ENCODE results near the gene STMN1.

Gene STMN1

DNA sequence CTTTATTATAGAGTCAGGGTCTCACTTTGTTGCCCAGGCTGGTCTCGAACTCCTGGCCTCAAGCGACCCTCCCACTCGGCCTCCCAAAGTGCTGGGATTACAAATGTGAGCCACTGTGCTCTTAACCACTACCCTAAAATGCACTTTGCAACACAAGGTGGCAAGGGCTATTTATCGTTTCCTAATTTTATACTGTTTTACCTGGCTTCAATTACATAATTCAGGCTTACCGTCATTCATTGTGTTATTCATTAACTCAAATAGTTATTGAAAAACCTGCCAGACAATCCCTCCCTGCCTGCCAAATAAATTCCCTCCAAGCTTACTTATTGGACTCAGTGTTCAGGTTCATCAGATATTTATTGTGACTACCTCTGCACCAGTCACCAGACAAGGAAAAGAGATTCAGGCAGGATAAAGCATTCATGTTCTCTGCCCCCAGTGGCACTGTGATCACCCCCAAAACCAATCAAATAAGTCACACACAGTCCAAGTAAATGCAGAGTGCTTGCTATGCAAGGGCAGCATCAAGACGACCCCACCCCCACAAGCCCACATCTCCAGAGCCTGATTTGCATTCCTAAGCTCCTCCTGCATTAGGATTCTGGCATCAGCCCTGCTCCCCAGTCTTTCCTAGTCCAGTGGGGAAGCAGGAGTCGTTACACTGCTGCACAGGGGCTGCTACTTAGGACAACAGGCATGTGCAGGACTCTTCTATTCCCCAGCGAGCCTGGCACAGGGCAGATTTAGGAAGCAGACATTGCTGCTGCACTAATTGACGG lies 38.8 kb downstream of the STMN1 start:
- no peak for DNase-seq

DNA sequence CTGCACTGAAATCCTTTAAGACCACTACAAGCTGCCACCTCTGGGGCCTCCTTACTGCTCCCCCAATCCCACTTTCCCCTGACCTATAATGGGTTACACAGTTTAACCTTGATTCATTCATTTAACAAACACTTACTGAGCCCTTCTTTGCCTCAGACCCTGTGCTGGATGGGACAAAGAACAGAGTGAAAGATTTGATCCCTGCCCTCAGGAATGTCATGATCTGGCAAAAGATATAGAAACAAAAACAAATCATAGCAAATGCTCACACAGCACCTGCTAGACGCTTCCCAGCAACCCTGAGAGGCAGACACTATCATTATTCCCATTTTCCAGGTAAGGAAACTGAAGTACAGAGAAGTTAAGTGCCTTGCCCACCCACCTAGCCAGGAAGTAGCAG lies 39.9 kb downstream of the STMN1 start:
- no peak for DNase-seq

GRCh38 chr1:25864434-25864833 lies 41.8 kb downstream of the STMN1 start:
- DNase-seq = no peak

GRCh38 chr1:25863486-25864262 lies 42.5 kb downstream of the STMN1 start:
- DNase-seq = no peak

DNA sequence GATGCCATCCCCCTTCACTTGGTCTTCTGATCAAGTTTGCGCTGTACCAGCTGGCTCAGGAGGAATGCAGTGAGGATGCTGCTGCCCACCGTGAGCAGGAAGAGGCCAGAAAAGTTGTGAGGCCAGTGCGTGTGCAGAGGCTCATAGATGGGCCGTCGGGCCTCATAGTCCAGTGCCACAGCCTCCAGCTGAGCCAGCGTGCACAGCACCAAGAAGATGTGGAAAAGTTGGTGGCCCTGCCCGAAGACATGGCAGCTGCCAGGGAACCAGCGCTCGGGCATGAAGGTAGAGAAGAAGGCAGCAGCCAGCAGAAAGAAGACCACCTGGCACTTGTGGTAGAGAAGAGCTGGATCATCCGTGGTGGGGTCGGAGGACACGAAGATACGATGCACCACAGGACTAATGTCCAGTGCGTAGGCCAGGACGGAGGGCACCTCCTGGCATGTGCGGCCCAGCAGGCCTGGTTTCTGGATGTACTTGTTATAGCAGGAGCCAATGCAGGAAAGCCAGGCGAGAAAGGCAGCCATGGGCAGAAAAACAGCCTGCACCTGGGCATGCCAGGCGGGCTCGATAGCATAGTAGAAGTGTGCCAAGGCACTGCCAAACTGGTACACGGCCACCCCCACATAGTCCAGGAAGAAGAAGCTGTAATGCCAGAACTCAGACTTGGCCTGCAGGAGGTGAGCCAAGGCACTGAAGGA lies 43.3 kb downstream of the STMN1 start:
- DNase-seq = no peak

- no peak for DNase-seq
These were observed 44.6 kb downstream of the STMN1 start for GRCh38 chr1:25861316-25862286.

DNA sequence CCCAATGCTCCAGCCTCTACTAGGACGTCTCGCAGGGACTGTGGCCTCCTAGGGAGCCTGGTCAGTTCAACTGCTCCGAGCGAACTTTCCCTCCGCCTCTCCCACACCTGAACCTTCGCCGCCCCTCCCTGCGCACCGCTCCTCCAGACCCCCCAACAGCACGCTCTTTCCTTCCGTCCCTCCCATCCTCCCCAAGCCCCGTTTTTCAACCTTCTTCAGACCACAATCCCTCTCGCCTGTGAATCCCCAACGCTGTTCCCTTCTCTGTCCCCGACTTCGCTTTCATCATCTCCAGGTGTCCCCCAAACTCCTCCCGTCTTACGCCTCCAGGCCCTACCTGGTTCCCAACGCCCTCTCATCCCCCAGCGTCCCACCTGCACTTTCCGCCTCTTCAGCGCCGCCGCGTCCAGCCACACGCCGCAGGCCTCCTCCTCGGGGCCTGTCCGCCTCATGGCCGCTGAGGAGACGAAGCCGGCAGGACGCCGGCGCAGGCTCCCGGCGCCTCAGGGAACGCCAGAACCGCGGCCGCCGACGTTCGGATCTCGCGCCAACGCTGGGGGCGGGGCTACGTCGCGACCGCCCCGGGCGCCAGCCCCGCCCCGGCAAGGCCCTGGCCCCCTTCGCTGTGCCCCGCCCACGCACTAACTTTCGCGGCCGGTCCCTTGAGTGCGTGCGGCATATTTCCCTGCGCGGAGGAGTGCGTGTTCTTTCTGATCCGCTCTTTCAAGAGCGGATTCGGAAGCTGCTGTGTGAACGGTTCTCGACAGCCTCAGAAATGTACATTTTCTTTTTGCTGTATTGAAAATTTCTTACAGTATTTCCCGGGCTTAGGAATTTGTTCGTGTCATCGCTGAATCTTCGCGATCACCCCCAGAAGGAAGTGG lies 47.1 kb downstream of the STMN1 start, which contains the start of gene AUNIP:
TSS of gene AUNIP (minus strand) at position 552 of the 884 bp plus-strand sequence. CDS start at position 452, 100 bp downstream.
- peak; percentile 73 for DNase-seq

GRCh38 chr1:25858494-25858893 lies 47.7 kb downstream of the STMN1 start:
- no peak for DNase-seq

DNA sequence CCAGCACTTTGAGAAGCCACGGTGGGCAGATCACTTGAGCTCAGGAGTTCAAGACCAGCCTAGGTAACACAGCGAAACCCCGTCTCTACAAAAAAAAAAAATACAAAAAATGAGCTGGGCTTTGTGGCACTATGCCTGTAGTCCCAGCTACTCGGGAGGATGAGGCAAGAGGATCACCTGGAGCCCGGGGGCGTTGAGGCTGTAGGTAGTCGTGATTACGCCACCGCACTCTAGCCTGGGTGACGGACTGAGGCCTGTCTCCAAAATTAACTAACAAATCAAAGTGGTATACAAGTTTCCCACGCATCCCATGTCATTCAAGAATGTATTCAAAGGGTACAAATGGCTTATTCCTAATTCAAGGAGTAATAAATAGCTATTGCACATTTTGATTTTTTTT lies 49.4 kb downstream of the STMN1 start:
- DNase-seq = no peak

DNA sequence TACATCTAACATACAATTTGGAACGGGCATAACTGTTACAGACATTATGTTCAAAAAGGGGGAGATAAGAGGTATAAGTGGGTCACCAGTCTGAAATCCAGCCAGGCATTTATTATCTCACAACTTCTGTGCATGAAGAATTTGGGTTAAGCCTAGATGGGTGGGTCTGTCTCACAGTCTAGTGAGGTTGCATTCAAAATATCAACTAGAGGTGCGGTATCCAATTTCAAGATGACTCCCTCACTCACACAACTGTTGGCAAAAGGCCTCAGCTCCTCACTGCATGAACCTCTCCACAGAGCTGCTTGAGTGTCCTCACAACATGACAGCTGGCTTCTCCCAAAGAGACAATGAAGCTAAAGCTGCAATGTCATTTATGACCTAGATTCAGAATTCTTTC lies 51.7 kb downstream of the STMN1 start:
- peak; percentile 13 for DNase-seq

Data from NCI-H510A (cell line).